Adipose tissue (tissue), 3 donors: ENCODE results near the gene MMP2. TPM values are rescaled to one million over a fixed set of nuclear protein-coding genes. Genes with fewer than 3 reads are reported as not detected.

ENCODE experiments used
- H3K27ac ChIP-seq: one replicate; pipeline ENCODE4 v1.5.1; 2013; ENCODE audit warnings: low read depth, low read length
- WGBS, 3 donors: extraction: QIAGEN DNeasy Blood & Tissue Kit; methylation state at CpG; one replicate each; pipeline ENCODE4 v1.1.7; 2013; 5-methylcytosine and 5-hydroxymethylcytosine counted together
- polyA plus RNA-seq, 3 donors: library from polyadenylated mRNA; stranded (reverse); fragments of 200-250 nt; gene quantifications; one replicate each; pipeline ENCODE4 v1.2.3, GENCODE V29; 2013
- donor health status: healthy with polysubstance abuse.
- donor health status: Bipolar disorder and iron deficiency.
- donor health status: healthy.

MMP2 gene
- polyA plus RNA-seq, 3 donors, result 33.4 to 181 (median 152) TPM

DNA sequence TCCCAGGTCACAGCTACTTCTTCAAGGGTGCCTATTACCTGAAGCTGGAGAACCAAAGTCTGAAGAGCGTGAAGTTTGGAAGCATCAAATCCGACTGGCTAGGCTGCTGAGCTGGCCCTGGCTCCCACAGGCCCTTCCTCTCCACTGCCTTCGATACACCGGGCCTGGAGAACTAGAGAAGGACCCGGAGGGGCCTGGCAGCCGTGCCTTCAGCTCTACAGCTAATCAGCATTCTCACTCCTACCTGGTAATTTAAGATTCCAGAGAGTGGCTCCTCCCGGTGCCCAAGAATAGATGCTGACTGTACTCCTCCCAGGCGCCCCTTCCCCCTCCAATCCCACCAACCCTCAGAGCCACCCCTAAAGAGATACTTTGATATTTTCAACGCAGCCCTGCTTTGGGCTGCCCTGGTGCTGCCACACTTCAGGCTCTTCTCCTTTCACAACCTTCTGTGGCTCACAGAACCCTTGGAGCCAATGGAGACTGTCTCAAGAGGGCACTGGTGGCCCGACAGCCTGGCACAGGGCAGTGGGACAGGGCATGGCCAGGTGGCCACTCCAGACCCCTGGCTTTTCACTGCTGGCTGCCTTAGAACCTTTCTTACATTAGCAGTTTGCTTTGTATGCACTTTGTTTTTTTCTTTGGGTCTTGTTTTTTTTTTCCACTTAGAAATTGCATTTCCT, 26.5 kb downstream of the MMP2 start:
- 93 to 97% (median 95%) methylated on average over 10 of the region's 10 CpGs for WGBS, 3 donors
- H3K27ac ChIP-seq, result no peak overlapping the region

DNA sequence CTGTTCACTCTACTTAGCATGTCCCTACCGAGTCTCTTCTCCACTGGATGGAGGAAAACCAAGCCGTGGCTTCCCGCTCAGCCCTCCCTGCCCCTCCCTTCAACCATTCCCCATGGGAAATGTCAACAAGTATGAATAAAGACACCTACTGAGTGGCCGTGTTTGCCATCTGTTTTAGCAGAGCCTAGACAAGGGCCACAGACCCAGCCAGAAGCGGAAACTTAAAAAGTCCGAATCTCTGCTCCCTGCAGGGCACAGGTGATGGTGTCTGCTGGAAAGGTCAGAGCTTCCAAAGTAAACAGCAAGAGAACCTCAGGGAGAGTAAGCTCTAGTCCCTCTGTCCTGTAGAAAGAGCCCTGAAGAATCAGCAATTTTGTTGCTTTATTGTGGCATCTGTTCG, 27.1 kb downstream of the MMP2 start:
- H3K27ac ChIP-seq, result no peak overlapping the region
- WGBS, 3 donors, result 81 to 89% (median 86%) methylated on average over 7 of the region's 7 CpGs

DNA sequence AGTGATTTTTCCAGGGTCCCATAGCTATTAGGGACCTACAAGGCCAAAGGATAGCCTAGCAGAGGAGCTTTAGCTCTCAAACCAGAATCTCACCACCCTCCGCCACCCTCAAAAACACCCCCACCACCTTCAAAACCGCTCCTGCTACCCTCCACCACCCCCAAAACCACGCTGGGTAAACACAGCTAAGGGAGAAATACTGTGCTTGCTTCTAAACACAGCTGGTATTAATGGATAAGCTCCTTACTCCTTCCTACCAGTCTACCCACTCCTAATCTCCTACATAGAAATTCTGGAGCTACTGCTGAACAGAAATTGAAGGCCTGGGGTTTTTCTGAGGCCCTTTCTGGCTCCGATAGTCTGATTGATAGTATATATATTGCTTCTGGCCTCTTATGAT, 27.7 kb downstream of the MMP2 start:
- 49 to 70% (median 58%) methylated on average over 4 of the region's 4 CpGs for WGBS, 3 donors
- H3K27ac ChIP-seq, result no peak overlapping the region

DNA sequence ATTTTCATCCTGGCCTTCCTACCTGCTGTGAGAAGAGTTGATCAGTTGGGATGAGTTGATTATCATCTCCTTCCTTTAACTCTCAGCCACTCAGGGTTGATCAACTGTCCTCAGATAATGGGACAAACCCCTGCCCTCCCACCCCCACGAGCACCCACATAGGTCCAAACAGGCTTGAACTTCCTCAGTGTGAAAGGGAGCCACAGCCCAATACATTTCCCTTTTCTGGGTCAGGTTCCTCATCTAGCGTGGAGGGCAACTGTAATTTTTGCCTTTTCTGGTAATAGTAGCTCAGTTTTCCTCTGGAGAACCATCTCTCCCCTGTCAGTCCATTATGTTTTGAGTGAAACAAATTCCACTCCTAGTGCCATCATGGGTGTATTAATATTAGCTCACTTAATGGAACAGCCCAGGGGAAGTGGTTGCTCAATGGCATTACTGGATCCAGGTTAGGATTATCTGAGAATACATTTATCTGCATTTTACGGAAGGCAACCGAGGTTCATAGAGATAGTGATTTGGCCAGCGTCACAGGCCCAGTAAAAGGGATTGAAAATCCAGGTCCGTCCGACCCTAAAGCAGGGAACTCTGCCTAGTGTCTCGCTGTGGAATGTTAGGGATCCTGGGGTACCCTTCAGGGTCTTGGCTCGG, 29.4 kb downstream of the MMP2 start:
- WGBS, 3 donors, result 56 to 57% (median 57%) methylated on average over 9 of the region's 9 CpGs
- no peak overlapping the region for H3K27ac ChIP-seq

DNA sequence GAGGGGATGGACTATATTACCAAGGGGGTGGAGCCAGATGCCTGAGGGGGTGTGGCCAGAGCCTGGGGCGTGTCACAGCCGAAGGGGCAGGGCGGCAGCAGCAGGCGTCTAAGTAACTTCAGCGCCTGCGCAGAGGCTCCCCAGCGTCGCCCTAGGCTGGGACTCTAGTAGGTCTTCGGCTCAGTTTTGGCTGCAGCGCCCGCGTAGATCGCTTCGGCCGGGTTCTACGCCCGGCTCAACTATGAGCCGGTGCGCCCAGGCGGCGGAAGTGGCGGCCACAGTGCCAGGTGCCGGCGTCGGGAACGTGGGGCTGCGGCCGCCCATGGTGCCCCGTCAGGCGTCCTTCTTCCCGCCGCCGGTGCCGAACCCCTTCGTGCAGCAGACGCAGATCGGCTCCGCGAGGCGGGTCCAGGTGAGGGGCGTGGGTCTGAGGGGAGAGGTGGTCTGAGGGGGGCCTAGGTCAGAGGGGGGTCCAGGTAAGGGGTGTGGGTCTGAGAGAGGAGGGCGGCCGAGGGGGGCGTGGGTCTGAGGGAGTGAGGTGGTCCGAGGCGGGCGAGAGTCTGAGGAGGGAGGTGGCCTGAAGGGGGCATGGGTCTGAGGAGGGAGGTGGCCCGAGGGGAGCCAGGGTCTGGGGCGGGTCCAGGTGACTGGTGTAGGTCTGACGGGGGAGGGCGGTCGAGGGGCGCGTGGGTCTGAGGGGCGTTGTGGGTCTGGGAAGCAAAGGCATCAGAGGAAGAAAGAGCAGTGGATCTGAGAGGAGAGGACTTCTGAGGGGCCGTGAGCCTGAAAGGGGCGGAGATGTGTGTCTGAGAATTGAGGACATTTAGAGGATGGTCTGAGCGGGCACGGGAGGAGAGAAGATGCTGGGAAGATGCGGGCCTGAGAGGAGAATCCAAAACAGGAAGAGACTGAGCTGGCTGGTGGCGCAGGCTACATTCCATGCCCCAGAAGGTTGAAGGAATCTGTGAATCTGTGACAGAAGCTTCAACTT, 30.2 kb downstream of the MMP2 start, which contains the start of gene LPCAT2:
Gene LPCAT2, plus strand, starts transcription at position 132 of the 991 bp plus-strand sequence. Its CDS starts 110 bp downstream, at position 242.
- 2 to 3% (median 3%) methylated on average over 60 to 61 of the region's 61 CpGs for WGBS, 3 donors
- H3K27ac ChIP-seq, result peak within 1 kb of the TSS; percentile 59

DNA sequence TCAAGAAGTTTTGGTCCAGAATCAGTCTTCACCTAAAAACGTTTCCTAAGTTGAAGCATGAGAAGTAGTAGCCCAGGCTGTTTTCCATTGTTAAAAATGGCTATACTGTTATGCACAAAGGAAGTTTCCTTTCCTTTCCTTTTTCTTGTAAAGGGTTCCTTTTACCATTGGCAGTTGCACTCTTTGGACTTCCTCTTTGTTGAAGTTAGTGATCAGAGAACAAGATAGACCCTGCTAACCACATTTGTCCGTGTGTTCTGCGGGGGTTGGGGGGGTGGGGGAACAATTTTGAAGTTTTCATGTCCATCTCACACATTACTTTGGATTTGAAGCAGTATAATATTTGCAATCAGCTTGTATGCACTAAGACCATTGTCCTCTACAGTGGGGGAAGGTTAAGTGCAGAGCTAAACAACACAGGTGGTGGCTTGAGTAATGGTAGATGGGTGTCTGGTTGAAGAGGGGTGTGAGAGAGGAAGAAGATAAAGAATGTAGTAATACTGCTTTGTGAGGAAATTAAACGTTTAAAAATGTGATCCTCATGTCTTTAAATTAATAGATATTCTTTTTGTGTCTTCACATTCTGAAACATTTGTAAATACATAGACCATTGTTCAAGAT, 31.3 kb downstream of the MMP2 start:
- H3K27ac ChIP-seq, result no peak overlapping the region
- 39 to 47% (median 40%) methylated on average over 4 of the region's 4 CpGs for WGBS, 3 donors

DNA sequence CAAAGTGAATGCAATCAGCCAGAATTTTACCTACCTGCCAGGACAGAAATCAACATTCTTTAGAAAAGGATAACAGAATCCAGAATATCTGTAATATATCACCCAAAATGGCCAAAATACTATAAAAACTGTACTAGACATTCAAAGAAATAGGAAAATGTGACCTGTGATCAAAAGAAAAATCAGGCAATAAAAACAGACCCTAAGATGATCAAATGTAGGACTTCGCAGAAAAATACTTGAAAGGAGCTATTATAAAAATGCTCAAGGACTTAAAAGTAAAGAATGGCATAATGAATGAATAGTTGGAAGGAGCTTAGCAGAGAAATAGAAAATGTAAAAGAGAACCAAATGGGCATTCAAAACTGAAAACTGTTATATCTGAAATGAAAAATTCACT, 33.9 kb downstream of the MMP2 start:
- 98 to 99% (median 98%) methylated on average over 1 of the region's 1 CpG for WGBS, 3 donors
- H3K27ac ChIP-seq, result no peak overlapping the region

DNA sequence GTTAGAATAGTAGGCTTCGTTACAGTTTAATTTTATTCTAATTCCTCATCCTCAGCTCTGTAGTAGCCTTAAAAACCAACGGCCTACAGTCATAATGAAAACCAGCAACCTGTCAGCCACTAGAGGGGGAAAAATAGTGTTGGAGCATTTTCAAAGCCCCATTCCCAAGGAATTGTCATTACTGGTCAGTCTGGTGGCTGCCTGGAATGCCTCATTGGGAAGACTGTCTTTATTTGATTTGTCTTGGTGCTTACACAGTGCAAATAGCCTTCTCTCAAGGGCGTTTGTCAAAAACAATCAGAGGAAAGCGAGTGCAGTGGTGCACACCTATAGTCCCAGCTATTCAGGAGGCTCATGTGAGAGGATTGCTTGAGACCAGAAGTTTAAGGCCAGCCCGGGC, 34.6 kb downstream of the MMP2 start:
- 80 to 94% (median 93%) methylated on average over 5 of the region's 5 CpGs for WGBS, 3 donors
- H3K27ac ChIP-seq, result no peak overlapping the region

DNA sequence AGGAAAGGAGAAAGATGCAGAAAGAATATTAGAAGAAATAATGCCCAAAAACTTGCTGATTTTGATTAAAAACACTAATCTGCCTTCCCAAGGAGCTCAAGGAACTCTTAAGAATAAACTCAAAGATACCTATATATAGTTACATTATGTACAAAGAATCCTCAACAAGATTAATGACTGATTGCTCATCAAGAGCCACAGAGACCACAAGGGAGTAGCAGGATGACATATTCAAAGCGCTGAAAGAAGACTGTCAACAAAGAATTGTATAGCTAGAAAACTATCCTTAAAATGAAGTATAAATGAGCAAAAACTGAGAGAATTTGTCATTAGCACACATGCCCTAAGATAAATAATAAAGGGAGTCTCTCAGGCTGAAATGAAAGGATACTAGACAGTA, 36.1 kb downstream of the MMP2 start:
- no peak overlapping the region for H3K27ac ChIP-seq
- whole genome bisulfite sequencing, 3 donors, result 92 to 100% (median 99%) methylated on average over 1 of the region's 1 CpG

DNA sequence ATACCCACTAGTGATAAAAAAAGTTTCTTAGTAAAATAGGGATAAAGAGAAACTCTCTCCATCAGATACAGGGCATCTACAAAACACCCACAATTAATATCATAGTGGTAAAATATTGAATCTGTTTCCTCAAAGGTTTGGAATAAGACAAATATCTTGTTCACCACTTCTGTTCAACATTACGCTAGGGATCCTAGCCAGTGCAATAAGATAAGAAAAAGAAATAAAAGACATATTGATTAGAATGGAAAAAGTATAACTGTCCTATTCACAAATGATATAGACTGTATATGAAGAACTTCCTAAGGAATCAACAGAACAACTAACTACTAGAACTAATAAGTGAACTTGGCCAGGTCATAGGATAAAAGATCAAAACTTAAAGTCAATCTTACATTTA, 42.8 kb downstream of the MMP2 start:
- no peak overlapping the region for H3K27ac ChIP-seq
- 0 to 39% (median 1%) methylated on average over 1 of the region's 1 CpG for WGBS, 3 donors

DNA sequence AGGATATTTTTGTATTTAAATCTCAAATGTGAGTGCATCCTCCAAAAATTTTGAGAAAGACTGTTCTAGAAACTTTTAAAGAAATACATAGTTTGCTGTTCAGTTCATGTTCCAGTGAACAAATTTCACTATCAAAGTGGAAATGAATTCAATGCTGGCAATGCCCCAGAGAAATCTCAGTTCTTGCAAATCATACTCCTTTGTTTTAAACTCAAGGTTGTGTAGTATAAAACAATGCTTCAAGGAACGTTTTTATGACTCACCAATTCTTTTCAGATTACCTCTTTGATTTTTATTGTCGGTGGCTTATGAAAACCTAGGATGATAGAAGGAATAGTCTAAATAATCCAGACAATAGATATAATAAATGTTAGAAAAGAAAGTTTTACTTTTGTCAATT, 47.4 kb downstream of the MMP2 start:
- WGBS, 3 donors, result 30 to 50% (median 43%) methylated on average over 2 of the region's 2 CpGs
- H3K27ac ChIP-seq, result no peak overlapping the region

DNA sequence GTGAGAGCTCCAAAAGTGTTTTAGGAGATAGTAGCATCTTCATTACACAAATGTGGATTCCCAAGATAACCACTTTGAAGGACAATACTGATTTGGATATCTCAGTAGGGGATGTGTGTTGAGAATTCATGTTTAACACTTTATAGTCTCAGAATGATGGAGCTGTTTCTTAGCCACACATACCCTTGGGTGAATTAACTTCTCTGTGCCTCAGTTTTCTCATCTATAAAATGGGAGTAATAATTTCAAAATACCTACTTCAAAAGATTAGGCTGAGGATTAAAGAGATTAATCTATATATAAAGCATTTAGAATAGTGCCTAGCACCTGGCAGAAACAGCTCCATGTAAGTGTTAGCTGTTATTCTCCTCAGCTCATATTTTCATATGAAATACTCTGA, 48.9 kb downstream of the MMP2 start:
- no peak overlapping the region for H3K27ac ChIP-seq

DNA sequence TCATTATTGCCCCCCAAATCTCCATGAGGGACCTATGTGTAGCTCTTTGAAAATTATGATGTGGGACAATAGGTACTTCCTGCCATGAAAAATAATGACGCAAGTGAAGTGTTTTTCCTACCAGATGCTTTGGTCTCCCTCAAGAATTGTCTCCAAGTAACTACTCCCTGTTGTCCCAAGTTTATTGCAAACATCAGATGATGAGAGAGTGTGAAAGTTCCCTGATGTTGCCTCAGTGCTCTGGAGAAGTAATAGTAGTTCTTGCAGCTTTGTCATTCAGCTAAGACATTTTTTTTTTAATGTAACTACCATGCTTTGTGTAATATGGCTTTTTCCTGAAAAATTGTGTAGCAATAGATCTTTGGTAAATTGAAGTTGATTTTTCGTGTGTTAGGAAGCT, 50.0 kb downstream of the MMP2 start:
- H3K27ac ChIP-seq, result no peak overlapping the region
- WGBS, 3 donors, result 27 to 80% (median 35%) methylated on average over 2 of the region's 2 CpGs

DNA sequence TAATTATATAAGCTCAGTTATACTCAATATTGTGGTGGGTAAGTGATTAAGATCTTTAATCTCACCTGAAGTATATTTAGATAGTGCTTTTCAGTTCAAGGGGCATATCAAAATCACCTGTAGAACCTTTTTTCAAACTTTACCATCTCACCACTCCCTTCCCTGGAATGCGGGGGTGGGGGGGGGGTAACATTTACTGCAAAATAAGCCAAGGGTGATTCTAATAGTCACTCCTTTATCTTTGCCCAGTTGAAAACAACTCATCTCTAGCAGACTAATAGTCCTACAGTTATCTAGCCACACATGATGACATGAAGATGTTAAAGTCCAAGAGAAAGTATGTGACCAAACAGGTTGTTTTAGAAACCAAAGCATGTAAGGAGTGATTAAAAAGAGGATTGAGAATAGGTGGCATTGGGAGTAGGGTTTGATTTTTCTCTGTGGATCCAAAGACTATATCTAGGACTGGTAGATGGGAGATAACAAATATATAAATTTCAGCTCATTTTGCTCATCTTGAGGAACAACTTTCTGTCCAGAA, 51.4 kb downstream of the MMP2 start:
- WGBS, 3 donors, result 96 to 100% (median 98%) methylated on average over 1 of the region's 1 CpG
- no peak overlapping the region for H3K27ac ChIP-seq

DNA sequence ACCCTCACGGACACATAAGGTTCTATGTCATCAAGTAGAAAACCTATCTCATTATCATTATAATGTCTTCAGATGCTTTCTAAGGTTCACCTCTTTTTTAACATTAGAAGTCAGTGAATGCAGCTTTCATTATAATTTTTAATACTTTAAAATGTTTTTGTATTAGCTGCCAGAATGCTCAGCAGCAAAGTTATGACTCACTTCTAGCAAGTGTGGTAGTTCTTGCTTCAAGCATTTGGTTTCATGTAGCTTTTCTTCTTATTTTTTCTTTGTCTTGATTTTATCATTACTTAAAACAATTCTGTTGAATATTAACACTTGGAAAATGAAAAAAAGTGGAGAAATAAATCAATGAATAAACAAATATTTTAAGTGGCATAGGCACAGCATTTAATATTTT, 53.2 kb downstream of the MMP2 start:
- H3K27ac ChIP-seq, result no peak overlapping the region
- 91 to 100% (median 97%) methylated on average over 1 of the region's 1 CpG for WGBS, 3 donors

DNA sequence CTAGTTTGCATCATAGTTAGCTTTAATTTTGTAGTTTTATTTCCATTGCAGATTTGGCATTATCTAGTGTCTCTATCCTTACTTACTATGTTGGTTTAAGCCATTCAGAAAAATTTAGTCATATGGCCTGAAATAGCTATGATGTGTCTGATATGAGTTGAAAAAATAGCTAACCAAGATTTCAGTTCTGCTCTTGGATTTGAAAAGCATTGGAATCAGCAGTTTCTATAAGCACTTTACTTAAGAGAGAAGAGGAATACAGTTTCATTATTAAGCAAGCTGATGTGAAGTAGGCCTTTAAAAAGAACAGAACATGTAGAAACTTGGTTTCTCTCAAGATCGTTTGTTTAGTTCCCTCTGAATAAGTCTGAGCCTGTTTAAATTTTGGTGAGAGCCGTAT, 55.8 kb downstream of the MMP2 start:
- 68 to 82% (median 75%) methylated on average over 2 of the region's 2 CpGs for WGBS, 3 donors
- H3K27ac ChIP-seq, result no peak overlapping the region

DNA sequence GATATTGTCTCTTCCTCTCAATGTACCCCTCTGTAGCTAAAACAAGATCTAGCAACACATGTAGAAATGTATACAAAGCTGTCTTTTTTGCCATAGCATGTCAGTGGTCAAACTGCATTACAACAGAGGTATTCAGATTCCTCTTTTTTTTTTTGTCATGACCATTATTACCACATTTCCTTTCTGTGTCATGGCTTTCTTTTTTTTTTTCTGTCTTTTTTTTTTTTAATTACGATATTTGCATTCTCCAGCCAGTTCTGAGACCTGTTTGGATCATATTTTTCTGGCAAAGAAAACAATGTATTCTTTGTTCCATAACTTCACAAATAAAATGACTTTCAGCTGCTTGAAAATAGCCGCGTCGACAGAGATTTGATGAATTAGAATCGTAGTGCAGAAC, 60.1 kb downstream of the MMP2 start:
- H3K27ac ChIP-seq, result no peak overlapping the region
- 39 to 50% (median 48%) methylated on average over 5 of the region's 5 CpGs for WGBS, 3 donors

DNA sequence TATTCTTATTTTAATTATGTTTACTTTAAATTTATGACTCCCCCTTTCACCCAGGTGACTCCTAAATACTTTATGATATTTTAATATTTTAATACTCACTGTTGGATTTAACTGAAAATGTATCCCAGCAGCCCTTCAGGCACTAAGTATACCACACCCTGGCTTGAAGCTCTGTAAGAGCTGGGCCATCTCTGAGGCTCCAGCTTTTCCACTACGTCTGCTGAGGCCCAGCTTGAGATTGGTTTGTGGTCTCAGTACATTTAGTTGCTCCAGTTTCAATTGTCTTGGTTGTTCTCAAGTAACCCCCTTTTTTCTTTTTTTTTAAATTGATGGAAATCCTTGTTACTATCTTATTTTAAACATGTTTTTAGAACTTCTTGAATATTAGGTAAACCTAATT, 60.5 kb downstream of the MMP2 start:
- WGBS, 3 donors, result 46 to 73% (median 62%) methylated on average over 1 of the region's 1 CpG
- no peak overlapping the region for H3K27ac ChIP-seq
